ENCODE data around the gene ARHGEF39. TPM values are rescaled to one million over a fixed set of nuclear protein-coding genes. Genes with fewer than 3 reads are reported as not detected.
A peak's percentile ranks its signal among the peaks of the same experiment; 100 is the strongest.

Gene ARHGEF39
- polyA plus RNA-seq, 1 donor from 2014 or later = 0.64 TPM

GRCh38 chr9:35686222-35687203 lies 21.5 kb upstream of the ARHGEF39 start:
- Mint-ChIP-seq H3K27ac (peak overlapping the region in 1 of 3 donors; percentile 39), H3K27me3 (no peaks in the 10 kb centered on the region), H3K36me3 (peaks cover 1% of the 10 kb centered on the region), H3K4me1 (peaks cover 0 to 7% (median 4%) of the 10 kb centered on the region in 3 donors), H3K4me3 (peak overlapping the region in 1 of 4 donors; percentile 64), H3K9me3 (no peaks in the 10 kb centered on the region)

- H3K27me3 Mint-ChIP-seq = no peaks in the 10 kb centered on the region
- no peaks in the 10 kb centered on the region for H3K9me3 Mint-ChIP-seq
- no peak overlapping the region for H3K27ac Mint-ChIP-seq
- H3K4me3 Mint-ChIP-seq = peak overlapping the region in 1 of 4 donors; percentile 47
- H3K36me3 Mint-ChIP-seq = peaks cover 1% of the 10 kb centered on the region
- peaks cover 8 to 14% (median 11%) of the 10 kb centered on the region in 3 donors for H3K4me1 Mint-ChIP-seq
Observed at GRCh38 chr9:35685506-35685905, 20.5 kb upstream of the ARHGEF39 start.

- peaks cover 14 to 20% (median 17%) of the 10 kb centered on the region in 3 donors for H3K4me1 Mint-ChIP-seq
Observed at GRCh38 chr9:35684921-35685320, 19.9 kb upstream of the ARHGEF39 start.

GRCh38 chr9:35683323-35683722 lies 18.3 kb upstream of the ARHGEF39 start:
- no peaks in the 10 kb centered on the region for H3K27me3 Mint-ChIP-seq
- H3K4me3 Mint-ChIP-seq = no peak overlapping the region
- H3K4me1 Mint-ChIP-seq = peaks cover 15 to 21% (median 21%) of the 10 kb centered on the region in 3 donors
- no peaks in the 10 kb centered on the region for H3K9me3 Mint-ChIP-seq
- H3K36me3 Mint-ChIP-seq = peaks cover 3% of the 10 kb centered on the region
- H3K27ac Mint-ChIP-seq = peak overlapping the region in 1 of 3 donors; percentile 45

More at GRCh38 chr9:35684921-35685320, 19.9 kb upstream of the ARHGEF39 start:
- Mint-ChIP-seq H3K36me3 (peaks cover 1% of the 10 kb centered on the region), H3K9me3 (no peaks in the 10 kb centered on the region), H3K27ac (no peak overlapping the region), H3K4me3 (no peak overlapping the region), H3K27me3 (no peaks in the 10 kb centered on the region)

GRCh38 chr9:35682520-35683315 lies 17.7 kb upstream of the ARHGEF39 start:
- Mint-ChIP-seq H3K27me3 (no peaks in the 10 kb centered on the region), H3K9me3 (no peaks in the 10 kb centered on the region), H3K4me1 (peaks cover 15 to 21% (median 21%) of the 10 kb centered on the region in 3 donors), H3K27ac (peak overlapping the region in 1 of 3 donors; percentile 17), H3K36me3 (peaks cover 3% of the 10 kb centered on the region), H3K4me3 (no peak overlapping the region)

GRCh38 chr9:35682051-35682450 lies 17.1 kb upstream of the ARHGEF39 start:
- H3K27ac Mint-ChIP-seq = peak overlapping the region in 1 of 3 donors; percentile 16
- peaks cover 21% of the 10 kb centered on the region in 3 donors for H3K4me1 Mint-ChIP-seq
- peaks cover 6% of the 10 kb centered on the region for H3K36me3 Mint-ChIP-seq
- no peak overlapping the region for H3K4me3 Mint-ChIP-seq
- H3K9me3 Mint-ChIP-seq = no peaks in the 10 kb centered on the region
- H3K27me3 Mint-ChIP-seq = no peaks in the 10 kb centered on the region

- H3K9me3 Mint-ChIP-seq = no peaks in the 10 kb centered on the region
- peaks cover 2% of the 10 kb centered on the region for H3K27me3 Mint-ChIP-seq
- H3K27ac Mint-ChIP-seq = peak overlapping the region in 1 of 3 donors; percentile 77
- H3K4me3 Mint-ChIP-seq = peak overlapping the region in 1 of 4 donors; percentile 70
- peaks cover 21 to 23% (median 22%) of the 10 kb centered on the region in 3 donors for H3K4me1 Mint-ChIP-seq
- H3K36me3 Mint-ChIP-seq = peaks cover 6% of the 10 kb centered on the region
Observed at GRCh38 chr9:35681341-35682002, 16.5 kb upstream of the ARHGEF39 start.

GRCh38 chr9:35680331-35681105 lies 15.5 kb upstream of the ARHGEF39 start:
- Mint-ChIP-seq H3K9me3 (no peaks in the 10 kb centered on the region), H3K27ac (peak overlapping the region; percentile 46 to 78 (median 77)), H3K27me3 (peaks cover 6% of the 10 kb centered on the region), H3K4me1 (peaks cover 22 to 25% (median 23%) of the 10 kb centered on the region in 3 donors), H3K36me3 (peaks cover 6% of the 10 kb centered on the region), H3K4me3 (peak overlapping the region; percentile 52 to 91 (median 67))

GRCh38 chr9:35679766-35680330 lies 14.9 kb upstream of the ARHGEF39 start:
- no peaks in the 10 kb centered on the region for H3K9me3 Mint-ChIP-seq
- peak overlapping the region in 1 of 3 donors; percentile 78 for H3K27ac Mint-ChIP-seq
- H3K27me3 Mint-ChIP-seq = peaks cover 8% of the 10 kb centered on the region
- peaks cover 22 to 25% (median 24%) of the 10 kb centered on the region in 3 donors for H3K4me1 Mint-ChIP-seq
- peak overlapping the region; percentile 10 to 91 (median 52) for H3K4me3 Mint-ChIP-seq
- peaks cover 6% of the 10 kb centered on the region for H3K36me3 Mint-ChIP-seq

- no peak overlapping the region for H3K27ac Mint-ChIP-seq
- H3K36me3 Mint-ChIP-seq = peaks cover 4% of the 10 kb centered on the region
- H3K4me1 Mint-ChIP-seq = peaks cover 22 to 27% (median 27%) of the 10 kb centered on the region in 3 donors
- H3K4me3 Mint-ChIP-seq = peak overlapping the region in 2 of 4 donors; percentile 68 to 72
- H3K27me3 Mint-ChIP-seq = peaks cover 12% of the 10 kb centered on the region
- H3K9me3 Mint-ChIP-seq = peaks cover 0 to 1% (median 0%) of the 10 kb centered on the region in 3 donors
Observed at GRCh38 chr9:35679091-35679490, 14.1 kb upstream of the ARHGEF39 start.

GRCh38 chr9:35675732-35676392 lies 10.9 kb upstream of the ARHGEF39 start:
- peaks cover 4% of the 10 kb centered on the region for H3K36me3 Mint-ChIP-seq
- peaks cover 18 to 20% (median 20%) of the 10 kb centered on the region in 3 donors for H3K4me1 Mint-ChIP-seq
- peak overlapping the region; percentile 57 to 84 (median 78) for H3K4me3 Mint-ChIP-seq
- H3K27ac Mint-ChIP-seq = no peak overlapping the region
- peaks cover 0 to 1% (median 0%) of the 10 kb centered on the region in 3 donors for H3K9me3 Mint-ChIP-seq
- peaks cover 12% of the 10 kb centered on the region for H3K27me3 Mint-ChIP-seq

- Mint-ChIP-seq H3K36me3 (peaks cover 4% of the 10 kb centered on the region), H3K9me3 (peaks cover 0 to 1% (median 0%) of the 10 kb centered on the region in 3 donors), H3K4me1 (peaks cover 11 to 13% (median 13%) of the 10 kb centered on the region in 3 donors), H3K27me3 (peaks cover 12% of the 10 kb centered on the region), H3K27ac (no peak overlapping the region), H3K4me3 (peak overlapping the region; percentile 22 to 84 (median 78))
Observed at GRCh38 chr9:35675204-35675603, 10.2 kb upstream of the ARHGEF39 start.

- Mint-ChIP-seq H3K9me3 (peaks cover 0 to 1% (median 0%) of the 10 kb centered on the region in 3 donors), H3K27me3 (peaks cover 12% of the 10 kb centered on the region), H3K4me1 (peaks cover 6 to 7% (median 7%) of the 10 kb centered on the region in 3 donors), H3K36me3 (peaks cover 3% of the 10 kb centered on the region), H3K4me3 (no peak overlapping the region), H3K27ac (no peak overlapping the region)
Observed at GRCh38 chr9:35674025-35674361, 9.0 kb upstream of the ARHGEF39 start.

All from IgD-negative memory B cell (primary cell).